ENCODE results near the gene NRG3.

DNA sequence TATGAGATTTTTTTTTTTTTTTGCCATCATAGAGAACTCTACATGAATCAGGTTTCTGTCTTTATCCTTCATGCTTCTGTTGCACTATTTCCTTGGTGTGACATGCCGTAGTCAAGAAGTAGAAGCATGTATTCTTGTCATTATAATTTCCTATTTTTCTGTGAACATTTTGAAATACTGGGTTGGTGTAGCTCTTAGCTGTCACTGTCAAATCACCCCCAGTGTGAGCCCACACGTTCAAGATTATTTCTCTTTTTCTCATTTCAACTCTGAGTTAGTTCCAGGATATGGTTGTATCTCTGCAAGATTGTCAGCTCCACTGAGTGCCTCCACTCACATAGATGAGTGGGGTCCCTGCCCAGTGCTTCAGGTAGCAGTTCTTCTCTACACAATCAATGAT is 209.5 kb downstream of the NRG3 start:
- TF ChIP-seq, protein P1, sequence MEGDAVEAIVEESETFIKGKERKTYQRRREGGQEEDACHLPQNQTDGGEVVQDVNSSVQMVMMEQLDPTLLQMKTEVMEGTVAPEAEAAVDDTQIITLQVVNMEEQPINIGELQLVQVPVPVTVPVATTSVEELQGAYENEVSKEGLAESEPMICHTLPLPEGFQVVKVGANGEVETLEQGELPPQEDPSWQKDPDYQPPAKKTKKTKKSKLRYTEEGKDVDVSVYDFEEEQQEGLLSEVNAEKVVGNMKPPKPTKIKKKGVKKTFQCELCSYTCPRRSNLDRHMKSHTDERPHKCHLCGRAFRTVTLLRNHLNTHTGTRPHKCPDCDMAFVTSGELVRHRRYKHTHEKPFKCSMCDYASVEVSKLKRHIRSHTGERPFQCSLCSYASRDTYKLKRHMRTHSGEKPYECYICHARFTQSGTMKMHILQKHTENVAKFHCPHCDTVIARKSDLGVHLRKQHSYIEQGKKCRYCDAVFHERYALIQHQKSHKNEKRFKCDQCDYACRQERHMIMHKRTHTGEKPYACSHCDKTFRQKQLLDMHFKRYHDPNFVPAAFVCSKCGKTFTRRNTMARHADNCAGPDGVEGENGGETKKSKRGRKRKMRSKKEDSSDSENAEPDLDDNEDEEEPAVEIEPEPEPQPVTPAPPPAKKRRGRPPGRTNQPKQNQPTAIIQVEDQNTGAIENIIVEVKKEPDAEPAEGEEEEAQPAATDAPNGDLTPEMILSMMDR (IDR thresholded peaks at IDR 0.05; ENCODE audit: insufficient read depth, low read length): no peak
- TF ChIP-seq POLR2AphosphoS5 (IDR thresholded peaks at IDR 0.05; ENCODE audit: low read depth) (no peak), GABPA (IDR thresholded peaks at IDR 0.05; ENCODE audit: low read depth) (no peak), SPI1 (IDR thresholded peaks at IDR 0.05; ENCODE audit: borderline replicate concordance, low read depth) (no peak)
- TF ChIP-seq, protein P2, sequence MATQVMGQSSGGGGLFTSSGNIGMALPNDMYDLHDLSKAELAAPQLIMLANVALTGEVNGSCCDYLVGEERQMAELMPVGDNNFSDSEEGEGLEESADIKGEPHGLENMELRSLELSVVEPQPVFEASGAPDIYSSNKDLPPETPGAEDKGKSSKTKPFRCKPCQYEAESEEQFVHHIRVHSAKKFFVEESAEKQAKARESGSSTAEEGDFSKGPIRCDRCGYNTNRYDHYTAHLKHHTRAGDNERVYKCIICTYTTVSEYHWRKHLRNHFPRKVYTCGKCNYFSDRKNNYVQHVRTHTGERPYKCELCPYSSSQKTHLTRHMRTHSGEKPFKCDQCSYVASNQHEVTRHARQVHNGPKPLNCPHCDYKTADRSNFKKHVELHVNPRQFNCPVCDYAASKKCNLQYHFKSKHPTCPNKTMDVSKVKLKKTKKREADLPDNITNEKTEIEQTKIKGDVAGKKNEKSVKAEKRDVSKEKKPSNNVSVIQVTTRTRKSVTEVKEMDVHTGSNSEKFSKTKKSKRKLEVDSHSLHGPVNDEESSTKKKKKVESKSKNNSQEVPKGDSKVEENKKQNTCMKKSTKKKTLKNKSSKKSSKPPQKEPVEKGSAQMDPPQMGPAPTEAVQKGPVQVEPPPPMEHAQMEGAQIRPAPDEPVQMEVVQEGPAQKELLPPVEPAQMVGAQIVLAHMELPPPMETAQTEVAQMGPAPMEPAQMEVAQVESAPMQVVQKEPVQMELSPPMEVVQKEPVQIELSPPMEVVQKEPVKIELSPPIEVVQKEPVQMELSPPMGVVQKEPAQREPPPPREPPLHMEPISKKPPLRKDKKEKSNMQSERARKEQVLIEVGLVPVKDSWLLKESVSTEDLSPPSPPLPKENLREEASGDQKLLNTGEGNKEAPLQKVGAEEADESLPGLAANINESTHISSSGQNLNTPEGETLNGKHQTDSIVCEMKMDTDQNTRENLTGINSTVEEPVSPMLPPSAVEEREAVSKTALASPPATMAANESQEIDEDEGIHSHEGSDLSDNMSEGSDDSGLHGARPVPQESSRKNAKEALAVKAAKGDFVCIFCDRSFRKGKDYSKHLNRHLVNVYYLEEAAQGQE (IDR thresholded peaks at IDR 0.05; ENCODE audit: insufficient replicate concordance, low read depth): no peak
